Measurements from ENCODE around the gene PRDM16. TPM values are rescaled to one million over a fixed set of nuclear protein-coding genes. Genes with fewer than 3 reads are reported as not detected.

PRDM16 gene
- polyA plus RNA-seq, 1 donor (not counting 4 experiments of a cell fraction or from before 2014, with no cell fraction given): 0.05 TPM

DNA sequence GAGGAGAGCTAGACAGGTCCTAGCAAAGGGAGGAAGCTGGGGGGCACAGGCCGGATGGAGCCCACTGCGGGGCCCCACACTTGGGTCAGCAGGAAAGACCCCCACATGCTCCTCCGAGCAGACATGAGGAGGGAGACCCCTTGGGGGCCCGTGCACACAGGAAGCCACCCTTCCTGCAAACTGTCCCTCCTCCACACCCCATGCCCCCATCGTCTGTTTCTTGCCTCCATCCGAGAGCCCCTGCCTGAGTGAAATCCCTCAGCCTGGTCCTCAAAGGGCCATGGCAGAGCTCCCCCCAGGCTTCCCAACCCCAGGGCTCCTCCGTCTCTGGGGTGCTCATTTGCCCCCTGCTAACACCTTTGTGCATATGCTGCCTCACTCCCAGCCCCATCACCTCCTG is 168.0 kb downstream of the PRDM16 start:
- TF ChIP-seq EZH2 (IDR thresholded peaks at IDR 0.05; ENCODE audit: low read length): no peak
- TF ChIP-seq, protein P1, sequence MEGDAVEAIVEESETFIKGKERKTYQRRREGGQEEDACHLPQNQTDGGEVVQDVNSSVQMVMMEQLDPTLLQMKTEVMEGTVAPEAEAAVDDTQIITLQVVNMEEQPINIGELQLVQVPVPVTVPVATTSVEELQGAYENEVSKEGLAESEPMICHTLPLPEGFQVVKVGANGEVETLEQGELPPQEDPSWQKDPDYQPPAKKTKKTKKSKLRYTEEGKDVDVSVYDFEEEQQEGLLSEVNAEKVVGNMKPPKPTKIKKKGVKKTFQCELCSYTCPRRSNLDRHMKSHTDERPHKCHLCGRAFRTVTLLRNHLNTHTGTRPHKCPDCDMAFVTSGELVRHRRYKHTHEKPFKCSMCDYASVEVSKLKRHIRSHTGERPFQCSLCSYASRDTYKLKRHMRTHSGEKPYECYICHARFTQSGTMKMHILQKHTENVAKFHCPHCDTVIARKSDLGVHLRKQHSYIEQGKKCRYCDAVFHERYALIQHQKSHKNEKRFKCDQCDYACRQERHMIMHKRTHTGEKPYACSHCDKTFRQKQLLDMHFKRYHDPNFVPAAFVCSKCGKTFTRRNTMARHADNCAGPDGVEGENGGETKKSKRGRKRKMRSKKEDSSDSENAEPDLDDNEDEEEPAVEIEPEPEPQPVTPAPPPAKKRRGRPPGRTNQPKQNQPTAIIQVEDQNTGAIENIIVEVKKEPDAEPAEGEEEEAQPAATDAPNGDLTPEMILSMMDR (optimal IDR thresholded peaks at IDR 0.05 in 1 of 3, IDR thresholded peaks at IDR 0.05 in 1 of 3, conservative IDR thresholded peaks at IDR 0.05 in 1 of 3; ENCODE audit: extremely low read depth in 1 of 3, insufficient read depth in 2 of 3, low read length in 3 of 3): no peak
- Histone ChIP-seq H3K9me1 (ENCODE audit: control insufficient read depth, extremely low read depth, insufficient read depth, low read length) (no peaks in the 10 kb centered on the region), H3K9ac (ENCODE audit: control insufficient read depth, extremely low read depth, insufficient read depth, low read length) (no peak overlapping the region), H3K4me2 (ENCODE audit: control insufficient read depth, extremely low read depth, insufficient read depth, low read depth, low read length) (no peak overlapping the region), H3K79me2 (ENCODE audit: control insufficient read depth, insufficient read depth, low read length) (no peaks in the 10 kb centered on the region), H3K27me3 (ENCODE audit: control insufficient read depth, extremely low read depth, insufficient read depth, low read length) (no peaks in the 10 kb centered on the region), H4K20me1 (ENCODE audit: control insufficient read depth, extremely low read depth, insufficient read depth, low read length) (no peaks in the 10 kb centered on the region), H3K4me1 (ENCODE audit: control insufficient read depth, extremely low read depth, insufficient read depth, low read length) (no peaks in the 10 kb centered on the region), H3K4me3 (ENCODE audit: control insufficient read depth in 2 of 3, extremely low read depth in 1 of 3, insufficient read depth in 2 of 3, low read depth in 1 of 3, low read length in 3 of 3) (no peak overlapping the region), H3K27ac (ENCODE audit: control insufficient read depth, insufficient read depth, low read length) (no peak overlapping the region), H3K36me3 (ENCODE audit: control insufficient read depth in 2 of 2, extremely low read depth in 1 of 2, insufficient read depth in 2 of 2, low read length in 2 of 2) (no peaks in the 10 kb centered on the region), H2AFZ (ENCODE audit: control insufficient read depth, low read length) (no peak overlapping the region), H3K9me3 (ENCODE audit: control insufficient read depth, low read depth, low read length) (peaks cover 6% of the 10 kb centered on the region)
- FAIRE-seq (no peak), DNase-seq (ENCODE audit: low read depth, low spot score) (no peak)
- dilution Hi-C loops (cut with MboI; ENCODE audit: extremely low pct_ligation_motif_present, low sequenced_read_pairs): no loop called here

DNA sequence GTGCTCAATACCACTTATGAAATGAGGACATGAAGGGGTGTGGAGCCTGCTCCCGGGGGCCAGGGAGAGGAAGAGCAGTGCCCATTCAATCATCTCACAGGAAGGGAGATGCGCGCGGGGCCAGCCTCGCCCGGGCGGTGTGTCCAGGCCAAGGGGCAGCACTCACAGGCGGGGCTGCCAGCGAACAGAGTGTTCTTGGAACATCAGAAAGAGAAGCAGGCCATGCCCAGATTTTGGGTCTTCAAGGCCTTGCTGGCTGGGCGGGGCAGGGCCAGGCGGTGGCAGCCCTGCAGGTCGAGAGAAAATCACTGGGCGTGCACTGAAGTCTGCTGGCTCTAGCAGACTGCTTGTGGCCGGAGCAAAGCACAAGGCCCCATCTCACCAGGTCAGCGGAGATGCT is 168.6 kb downstream of the PRDM16 start:
- no peaks in the 10 kb centered on the region for H4K20me1 ChIP-seq (ENCODE audit: control insufficient read depth, extremely low read depth, insufficient read depth, low read length)
- H3K9ac ChIP-seq (ENCODE audit: control insufficient read depth, extremely low read depth, insufficient read depth, low read length): no peak overlapping the region
- H3K27ac ChIP-seq (ENCODE audit: control insufficient read depth, insufficient read depth, low read length): no peak overlapping the region
- FAIRE-seq (no peak), DNase-seq (ENCODE audit: low read depth, low spot score) (no peak)
- no peaks in the 10 kb centered on the region for H3K9me1 ChIP-seq (ENCODE audit: control insufficient read depth, extremely low read depth, insufficient read depth, low read length)
- H2AFZ ChIP-seq (ENCODE audit: control insufficient read depth, low read length): no peak overlapping the region
- dilution Hi-C loops (cut with MboI; ENCODE audit: extremely low pct_ligation_motif_present, low sequenced_read_pairs): no loop called here
- no peaks in the 10 kb centered on the region for H3K4me1 ChIP-seq (ENCODE audit: control insufficient read depth, extremely low read depth, insufficient read depth, low read length)
- TF ChIP-seq EZH2 (IDR thresholded peaks at IDR 0.05; ENCODE audit: low read length): no peak
- TF ChIP-seq, protein P1 (optimal IDR thresholded peaks at IDR 0.05 in 1 of 3, IDR thresholded peaks at IDR 0.05 in 1 of 3, conservative IDR thresholded peaks at IDR 0.05 in 1 of 3; ENCODE audit: extremely low read depth in 1 of 3, insufficient read depth in 2 of 3, low read length in 3 of 3): no peak
- peaks cover 6% of the 10 kb centered on the region for H3K9me3 ChIP-seq (ENCODE audit: control insufficient read depth, low read depth, low read length)
- H3K4me3 ChIP-seq (ENCODE audit: control insufficient read depth in 2 of 3, extremely low read depth in 1 of 3, insufficient read depth in 2 of 3, low read depth in 1 of 3, low read length in 3 of 3): no peak overlapping the region
- H3K4me2 ChIP-seq (ENCODE audit: control insufficient read depth, extremely low read depth, insufficient read depth, low read depth, low read length): no peak overlapping the region
- no peaks in the 10 kb centered on the region for H3K36me3 ChIP-seq (ENCODE audit: control insufficient read depth in 2 of 2, extremely low read depth in 1 of 2, insufficient read depth in 2 of 2, low read length in 2 of 2)
- H3K27me3 ChIP-seq (ENCODE audit: control insufficient read depth, extremely low read depth, insufficient read depth, low read length): no peaks in the 10 kb centered on the region
- no peaks in the 10 kb centered on the region for H3K79me2 ChIP-seq (ENCODE audit: control insufficient read depth, insufficient read depth, low read length)
